C4-2B (cell line): ENCODE data around the gene AP3S2.

Experiments used
- CTCF ChIP-seq: fragments of 450-650 bp; conservative IDR thresholded peaks from 2 replicates; pipeline ENCODE4 v1.5.1; 2017; ENCODE audit warnings: mild to moderate bottlenecking
- ZFX ChIP-seq: fragments of 450-650 bp; IDR thresholded peaks from 2 replicates; pipeline ENCODE4 v1.6.1; 2017

GRCh38 chr15:89806559-89807550, 86.9 kb downstream of the AP3S2 start:
- TF ChIP-seq CTCF, result no peak
- TF ChIP-seq ZFX, result no peak
